IPS-15b (cell line): ENCODE measurements around the gene AFTPH.
A peak's percentile ranks its signal among the peaks of the same experiment; 100 is the strongest.

Experiments used
- H3K27me3 ChIP-seq: one replicate; pipeline ENCODE4 v1.6.1; 2013; ENCODE audit warnings: low read length; ENCODE audit not compliant: control insufficient read depth, insufficient read depth
- H3K36me3 ChIP-seq: one replicate; pipeline ENCODE4 v1.6.1; 2013; ENCODE audit warnings: low read length; ENCODE audit not compliant: control insufficient read depth, insufficient read depth
- H3K4me1 ChIP-seq: one replicate; pipeline ENCODE4 v1.6.1; 2013; ENCODE audit warnings: mild to moderate bottlenecking, low read length; ENCODE audit not compliant: control insufficient read depth, insufficient read depth
- H3K4me3 ChIP-seq: one replicate; pipeline ENCODE4 v1.5.1; 2013; ENCODE audit warnings: low read depth, low read length
- H3K9ac ChIP-seq: one replicate; pipeline ENCODE4 v1.6.1; 2013; ENCODE audit warnings: low read depth, mild to moderate bottlenecking, low read length
- H3K9me3 ChIP-seq: one replicate; pipeline ENCODE4 v1.6.1; 2013; ENCODE audit warnings: mild to moderate bottlenecking, low read length; ENCODE audit not compliant: control insufficient read depth, insufficient read depth

AFTPH gene

DNA sequence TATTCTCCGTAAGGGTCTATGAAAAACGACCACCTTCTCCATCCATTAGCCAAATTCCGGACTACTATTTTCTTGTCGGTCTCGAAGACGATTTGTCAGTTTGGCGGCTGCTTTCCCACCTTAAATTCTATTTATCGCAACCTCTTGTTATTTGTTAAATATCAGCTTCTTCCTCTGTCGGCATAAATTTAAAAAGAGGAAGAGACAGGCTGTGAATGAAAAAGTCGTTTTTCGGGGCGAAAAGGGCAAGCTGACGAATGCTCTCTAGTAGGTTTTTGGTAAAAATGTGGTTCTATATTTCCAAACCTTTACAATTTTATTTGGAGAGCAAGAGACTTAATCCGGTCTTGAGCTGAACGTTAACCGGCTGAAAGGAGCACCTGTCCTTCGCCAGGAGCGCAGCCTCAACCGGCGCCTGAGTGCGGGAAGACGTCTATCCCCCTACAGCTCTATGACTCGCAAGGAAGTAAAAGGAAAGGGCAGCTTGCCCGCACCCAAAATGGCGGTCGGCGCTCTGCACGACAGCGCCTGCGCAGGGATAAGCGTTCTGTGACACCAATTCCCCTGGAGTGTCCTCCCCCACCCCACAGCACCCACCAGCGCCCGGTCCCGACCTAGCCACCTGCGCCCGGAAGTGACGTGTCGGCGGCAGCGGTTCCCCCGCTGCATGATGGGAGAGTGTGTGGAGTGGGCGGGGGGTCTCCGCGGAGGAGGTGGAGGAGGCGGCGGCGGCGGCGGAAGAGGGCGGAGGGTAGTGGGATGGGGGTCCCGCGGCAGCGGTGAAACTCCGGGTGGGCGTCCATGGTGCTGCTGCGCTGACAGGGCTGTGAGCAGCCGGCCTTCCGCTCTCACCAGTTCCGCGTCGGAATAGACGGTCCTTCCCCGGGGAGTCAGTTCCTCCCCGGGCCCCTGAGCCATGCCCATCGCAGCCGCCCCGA is at the start of gene AFTPH:
TSS of gene AFTPH (plus strand) at position 663 of the 938 bp plus-strand sequence. CDS start 27,147 bp downstream, outside the sequence.
- H3K4me1 ChIP-seq: peaks cover 4% of the 10 kb centered on the region
- peak within 1 kb of the TSS; percentile 96 for H3K4me3 ChIP-seq
- no peaks in the 10 kb centered on the region for H3K27me3 ChIP-seq
- no peaks in the 10 kb centered on the region for H3K36me3 ChIP-seq
- peak within 1 kb of the TSS; percentile 62 for H3K9ac ChIP-seq
- no peaks in the 10 kb centered on the region for H3K9me3 ChIP-seq

DNA sequence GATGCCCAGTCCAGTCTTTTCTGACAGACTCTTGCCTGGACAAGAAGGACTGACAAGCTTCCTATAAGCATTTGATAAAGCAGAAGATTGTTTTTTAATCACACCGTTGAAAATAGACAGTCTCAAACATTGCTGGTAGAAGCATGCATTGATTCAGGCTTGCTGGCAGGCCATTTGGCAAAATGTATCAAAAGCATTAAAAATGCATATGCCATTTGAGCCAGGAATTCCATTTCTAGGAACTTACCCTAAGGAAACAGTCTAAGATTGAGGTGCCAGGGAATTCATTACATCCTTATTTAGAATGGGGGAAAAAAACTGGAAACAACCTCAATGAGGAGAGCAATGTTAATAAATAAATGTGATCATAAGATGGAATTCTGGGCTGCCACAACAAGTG is 49.5 kb upstream of the AFTPH start:
- Histone ChIP-seq H3K9ac (no peak overlapping the region), H3K4me3 (no peak overlapping the region), H3K4me1 (peaks cover 8% of the 10 kb centered on the region), H3K27me3 (no peaks in the 10 kb centered on the region), H3K9me3 (no peaks in the 10 kb centered on the region), H3K36me3 (no peaks in the 10 kb centered on the region)

- Histone ChIP-seq H3K9ac (no peak overlapping the region), H3K4me1 (peaks cover 8% of the 10 kb centered on the region)
Observed at GRCh38 chr2:64477037-64477436, 47.1 kb upstream of the AFTPH start.

GRCh38 chr2:64477979-64478378 is 46.1 kb upstream of the AFTPH start:
- Histone ChIP-seq H3K4me3 (no peak overlapping the region), H3K36me3 (no peaks in the 10 kb centered on the region), H3K9me3 (no peaks in the 10 kb centered on the region), H3K9ac (no peak overlapping the region), H3K4me1 (peaks cover 8% of the 10 kb centered on the region), H3K27me3 (no peaks in the 10 kb centered on the region)

More at GRCh38 chr2:64477037-64477436, 47.1 kb upstream of the AFTPH start:
- Histone ChIP-seq H3K36me3 (no peaks in the 10 kb centered on the region), H3K9me3 (no peaks in the 10 kb centered on the region), H3K27me3 (no peaks in the 10 kb centered on the region), H3K4me3 (no peak overlapping the region)

DNA sequence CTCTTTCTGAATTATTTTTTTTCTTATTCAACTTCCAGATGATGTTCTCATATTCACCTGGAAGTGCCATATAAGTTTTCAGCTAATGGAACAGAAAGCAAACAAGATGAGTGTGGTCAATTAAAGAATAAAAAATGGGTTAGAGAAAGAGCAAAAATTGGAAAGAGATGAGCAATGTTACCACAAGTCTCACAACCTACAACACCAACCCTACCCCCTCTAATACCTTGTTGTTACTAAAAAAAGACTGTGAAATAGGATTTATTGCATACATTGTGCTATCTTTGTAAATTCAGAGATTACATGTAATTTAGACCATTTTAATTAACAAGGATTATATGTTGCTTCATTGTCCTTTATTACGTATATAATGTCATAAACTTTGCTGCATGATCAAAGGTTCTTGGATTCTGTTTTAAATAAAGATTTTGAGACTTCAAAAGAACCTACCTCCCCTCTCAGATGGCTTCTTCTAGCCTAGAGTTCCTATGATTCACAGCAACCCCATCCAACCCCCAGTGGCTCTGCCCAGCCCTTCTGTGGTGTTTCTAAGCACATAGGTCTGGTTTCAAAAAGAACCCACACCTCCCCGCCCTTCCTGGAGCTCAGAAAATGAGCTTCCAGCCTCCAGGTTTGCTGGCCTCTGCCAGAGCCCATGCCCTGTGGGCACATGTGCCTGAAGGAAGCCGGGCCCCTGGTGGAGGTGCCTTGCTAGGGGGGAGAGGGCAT is 45.5 kb upstream of the AFTPH start:
- no peak overlapping the region for H3K4me3 ChIP-seq
- no peaks in the 10 kb centered on the region for H3K36me3 ChIP-seq
- peaks cover 8% of the 10 kb centered on the region for H3K4me1 ChIP-seq
- H3K9ac ChIP-seq: no peak overlapping the region
- no peaks in the 10 kb centered on the region for H3K9me3 ChIP-seq
- H3K27me3 ChIP-seq: no peaks in the 10 kb centered on the region

DNA sequence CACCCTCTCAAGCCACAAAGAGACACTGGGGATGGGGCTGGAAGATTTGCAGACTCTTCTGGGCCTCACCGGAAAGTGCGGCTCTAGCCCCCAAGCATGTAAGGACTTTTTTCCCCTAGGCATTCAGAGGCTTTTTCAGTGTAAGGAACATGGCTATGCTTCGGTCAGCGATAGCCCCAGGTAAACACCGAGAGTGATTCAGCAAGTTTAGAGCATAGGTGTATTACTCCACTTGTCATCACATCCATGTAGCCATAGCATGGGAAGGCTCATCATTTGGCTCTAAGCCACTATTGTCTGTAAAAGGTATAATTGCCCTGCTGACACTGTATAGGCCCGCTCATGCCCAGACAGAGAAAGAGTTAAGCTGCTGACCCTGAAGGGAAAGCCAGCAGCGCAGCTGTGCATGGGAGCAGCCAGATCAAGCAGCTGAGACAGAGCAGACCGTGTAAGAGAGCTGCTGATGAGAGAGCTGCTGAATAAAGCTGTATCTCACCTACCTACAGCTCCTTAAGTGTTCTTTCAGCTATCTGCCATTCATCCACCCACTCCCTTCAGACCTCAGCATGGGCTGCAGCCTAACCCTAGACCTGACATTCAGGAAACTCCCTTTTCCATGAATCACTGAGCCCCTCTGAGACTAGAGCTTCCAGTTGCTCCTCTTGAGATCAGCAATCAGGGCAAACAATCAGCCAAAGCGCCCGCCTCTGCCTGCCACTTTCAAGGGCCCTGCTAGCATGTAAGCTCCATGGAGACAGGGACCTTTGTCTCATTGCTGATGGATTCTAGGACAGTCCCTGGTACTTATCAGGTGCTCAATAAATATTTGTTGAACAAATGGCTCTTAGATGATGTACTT is 44.6 kb upstream of the AFTPH start:
- Histone ChIP-seq H3K36me3 (no peaks in the 10 kb centered on the region), H3K9me3 (no peaks in the 10 kb centered on the region), H3K4me3 (no peak overlapping the region), H3K27me3 (no peaks in the 10 kb centered on the region), H3K4me1 (peaks cover 3% of the 10 kb centered on the region), H3K9ac (no peak overlapping the region)

GRCh38 chr2:64481665-64482064 is 42.5 kb upstream of the AFTPH start:
- no peak overlapping the region for H3K9ac ChIP-seq
- H3K4me3 ChIP-seq: no peak overlapping the region
- no peaks in the 10 kb centered on the region for H3K27me3 ChIP-seq
- H3K4me1 ChIP-seq: no peaks in the 10 kb centered on the region
- no peaks in the 10 kb centered on the region for H3K36me3 ChIP-seq
- H3K9me3 ChIP-seq: no peaks in the 10 kb centered on the region

GRCh38 chr2:64482243-64482642 is 41.9 kb upstream of the AFTPH start:
- H3K4me1 ChIP-seq: no peaks in the 10 kb centered on the region
- no peak overlapping the region for H3K9ac ChIP-seq
- H3K4me3 ChIP-seq: no peak overlapping the region
- H3K27me3 ChIP-seq: no peaks in the 10 kb centered on the region
- no peaks in the 10 kb centered on the region for H3K36me3 ChIP-seq
- no peaks in the 10 kb centered on the region for H3K9me3 ChIP-seq

DNA sequence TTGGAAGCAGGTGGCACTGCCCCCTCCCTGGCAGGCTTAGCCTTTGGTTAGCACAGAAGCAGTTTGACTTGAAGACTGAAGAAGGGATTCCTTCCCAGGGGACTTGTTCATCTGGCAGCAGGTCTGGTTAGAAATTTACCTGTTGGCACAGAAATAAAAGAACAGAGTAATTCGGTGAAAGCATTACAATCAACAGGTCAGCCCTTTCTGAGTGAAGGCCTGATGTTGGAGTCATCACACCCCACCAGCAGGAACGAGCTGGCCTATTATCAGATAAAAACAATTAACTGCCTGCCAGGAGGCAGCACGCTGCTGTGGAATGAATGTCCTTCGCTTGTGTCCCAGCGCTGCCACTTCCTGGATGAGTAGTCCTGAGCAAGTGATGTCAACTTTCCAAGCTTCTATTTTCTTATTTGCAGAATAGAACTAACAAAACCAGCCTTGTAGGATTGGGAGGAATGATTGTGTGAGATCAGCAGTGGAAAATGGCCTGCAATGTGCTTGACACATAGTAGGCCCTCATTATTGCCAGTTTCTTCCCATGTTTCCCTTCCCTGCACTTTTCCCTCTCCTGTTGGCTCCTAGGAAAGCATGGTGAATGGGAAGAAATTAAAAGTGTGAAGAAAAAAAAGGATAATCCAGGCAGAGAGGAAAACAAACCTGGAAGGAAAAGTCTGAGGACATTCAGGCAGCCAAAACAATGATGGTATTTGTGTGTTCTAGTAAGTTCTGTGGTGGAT is 41.2 kb upstream of the AFTPH start:
- no peaks in the 10 kb centered on the region for H3K9me3 ChIP-seq
- H3K36me3 ChIP-seq: no peaks in the 10 kb centered on the region
- H3K4me1 ChIP-seq: no peaks in the 10 kb centered on the region
- H3K4me3 ChIP-seq: no peak overlapping the region
- H3K9ac ChIP-seq: no peak overlapping the region
- H3K27me3 ChIP-seq: no peaks in the 10 kb centered on the region

- Histone ChIP-seq H3K4me3 (no peak overlapping the region), H3K4me1 (peaks cover 5% of the 10 kb centered on the region), H3K9me3 (no peaks in the 10 kb centered on the region)
Observed at GRCh38 chr2:64485331-64485730, 38.8 kb upstream of the AFTPH start.

GRCh38 chr2:64485961-64486360 is 38.2 kb upstream of the AFTPH start:
- no peaks in the 10 kb centered on the region for H3K27me3 ChIP-seq
- H3K4me1 ChIP-seq: peaks cover 5% of the 10 kb centered on the region
- H3K36me3 ChIP-seq: no peaks in the 10 kb centered on the region
- H3K4me3 ChIP-seq: no peak overlapping the region
- H3K9ac ChIP-seq: no peak overlapping the region
- no peaks in the 10 kb centered on the region for H3K9me3 ChIP-seq

More at GRCh38 chr2:64485331-64485730, 38.8 kb upstream of the AFTPH start:
- Histone ChIP-seq H3K36me3 (no peaks in the 10 kb centered on the region), H3K27me3 (no peaks in the 10 kb centered on the region), H3K9ac (no peak overlapping the region)
